Measurements from ENCODE around the gene USP46. TPM values are rescaled to one million over a fixed set of nuclear protein-coding genes. Genes with fewer than 3 reads are reported as not detected.

USP46 gene
- total RNA-seq, 2 donors from 2014 or later = 9.2 to 26.3 TPM

- Histone ChIP-seq H3K4me1 (replicated peaks) (no peaks in the 10 kb centered on the region), H3K9me3 (no peaks in the 10 kb centered on the region), H3K36me3 (no peaks in the 10 kb centered on the region), H3K27ac (no peak overlapping the region), H3K27me3 (replicated peaks; ENCODE audit: insufficient read depth) (no peaks in the 10 kb centered on the region), H3K4me3 (no peak overlapping the region)
- TF ChIP-seq, protein P1, sequence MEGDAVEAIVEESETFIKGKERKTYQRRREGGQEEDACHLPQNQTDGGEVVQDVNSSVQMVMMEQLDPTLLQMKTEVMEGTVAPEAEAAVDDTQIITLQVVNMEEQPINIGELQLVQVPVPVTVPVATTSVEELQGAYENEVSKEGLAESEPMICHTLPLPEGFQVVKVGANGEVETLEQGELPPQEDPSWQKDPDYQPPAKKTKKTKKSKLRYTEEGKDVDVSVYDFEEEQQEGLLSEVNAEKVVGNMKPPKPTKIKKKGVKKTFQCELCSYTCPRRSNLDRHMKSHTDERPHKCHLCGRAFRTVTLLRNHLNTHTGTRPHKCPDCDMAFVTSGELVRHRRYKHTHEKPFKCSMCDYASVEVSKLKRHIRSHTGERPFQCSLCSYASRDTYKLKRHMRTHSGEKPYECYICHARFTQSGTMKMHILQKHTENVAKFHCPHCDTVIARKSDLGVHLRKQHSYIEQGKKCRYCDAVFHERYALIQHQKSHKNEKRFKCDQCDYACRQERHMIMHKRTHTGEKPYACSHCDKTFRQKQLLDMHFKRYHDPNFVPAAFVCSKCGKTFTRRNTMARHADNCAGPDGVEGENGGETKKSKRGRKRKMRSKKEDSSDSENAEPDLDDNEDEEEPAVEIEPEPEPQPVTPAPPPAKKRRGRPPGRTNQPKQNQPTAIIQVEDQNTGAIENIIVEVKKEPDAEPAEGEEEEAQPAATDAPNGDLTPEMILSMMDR (IDR thresholded peaks at IDR 0.05) = no peak
- TF ChIP-seq POLR2AphosphoS5 (IDR thresholded peaks at IDR 0.05) = no peak
- no peak for TF ChIP-seq POLR2A (IDR thresholded peaks at IDR 0.05)
- DNase-seq (ENCODE audit: low spot score) = no peak
- 45% methylated on average over 1 of the region's 1 CpG for WGBS
- intact Hi-C loops (cut with DNase I) = no loop called here
Observed at GRCh38 chr4:52573551-52573950, 85.5 kb downstream of the USP46 start.

DNA sequence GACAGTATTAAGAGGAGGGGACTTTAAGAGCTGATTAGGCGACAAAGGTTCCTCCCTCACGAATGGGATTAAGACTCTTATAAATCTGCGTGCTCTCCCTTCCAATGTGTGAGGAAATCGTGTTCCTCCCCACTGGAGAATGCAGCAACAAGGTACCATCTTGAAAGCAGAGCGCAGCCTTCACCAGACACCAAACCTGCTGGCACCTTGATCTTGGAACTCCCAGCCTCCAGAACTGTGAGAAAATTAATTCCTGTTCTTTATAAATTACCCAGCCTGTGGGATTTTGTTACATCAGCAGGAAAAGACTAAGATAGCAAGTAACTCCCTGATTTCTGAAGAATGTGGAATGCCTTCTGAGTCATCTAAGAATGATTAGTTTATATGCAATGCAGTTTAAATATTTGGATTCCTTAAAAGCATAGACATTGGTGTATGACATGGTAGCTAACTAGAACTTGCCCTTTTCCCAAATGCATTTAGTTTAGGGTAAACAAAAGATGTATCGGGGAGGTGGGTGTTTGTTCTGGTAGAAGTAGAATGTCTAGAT is 86.1 kb downstream of the USP46 start:
- no peaks in the 10 kb centered on the region for H3K9me3 ChIP-seq
- H3K27me3 ChIP-seq (replicated peaks; ENCODE audit: insufficient read depth) = no peaks in the 10 kb centered on the region
- H3K4me3 ChIP-seq = no peak overlapping the region
- no peak for TF ChIP-seq POLR2AphosphoS5 (IDR thresholded peaks at IDR 0.05)
- TF ChIP-seq, protein P1 (IDR thresholded peaks at IDR 0.05) = no peak
- TF ChIP-seq POLR2A (IDR thresholded peaks at IDR 0.05) = no peak
- no peak overlapping the region for H3K27ac ChIP-seq
- H3K36me3 ChIP-seq = no peaks in the 10 kb centered on the region
- H3K4me1 ChIP-seq (replicated peaks) = no peaks in the 10 kb centered on the region
- no peak for DNase-seq (ENCODE audit: low spot score)
- intact Hi-C loops (cut with DNase I) = no loop called here
- WGBS = 94% methylated on average over 6 of the region's 6 CpGs

DNA sequence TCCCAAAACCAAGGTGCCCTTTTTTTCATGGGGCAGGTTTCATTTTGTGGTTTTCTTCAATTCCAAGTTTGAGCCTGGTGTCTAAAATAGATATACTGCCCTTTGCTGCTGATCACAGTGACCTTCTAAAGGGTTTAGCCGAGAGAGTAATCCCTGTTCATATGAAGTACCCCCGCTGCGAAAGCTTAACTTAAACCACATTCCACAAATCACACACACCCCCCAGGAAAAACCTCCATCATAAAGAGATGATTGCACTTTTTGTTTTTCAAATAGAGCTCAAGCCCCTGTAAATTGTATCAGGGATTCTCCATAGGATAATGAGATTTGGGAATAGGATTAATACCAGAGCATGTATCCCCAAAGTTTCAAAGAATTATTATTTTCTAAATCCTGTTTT is 90.8 kb downstream of the USP46 start:
- WGBS = 98% methylated on average over 3 of the region's 3 CpGs
- TF ChIP-seq POLR2A (IDR thresholded peaks at IDR 0.05) = no peak
- TF ChIP-seq, protein P1 (IDR thresholded peaks at IDR 0.05) = no peak
- TF ChIP-seq POLR2AphosphoS5 (IDR thresholded peaks at IDR 0.05) = no peak
- intact Hi-C loops (cut with DNase I) = no loop called here

GRCh38 chr4:52566136-52567031 is 92.7 kb downstream of the USP46 start:
- Histone ChIP-seq H3K36me3 (no peaks in the 10 kb centered on the region), H3K27me3 (replicated peaks; ENCODE audit: insufficient read depth) (no peaks in the 10 kb centered on the region), H3K4me1 (replicated peaks) (no peaks in the 10 kb centered on the region), H3K27ac (no peak overlapping the region), H3K4me3 (no peak overlapping the region), H3K9me3 (no peaks in the 10 kb centered on the region)
- intact Hi-C loops (cut with DNase I) = no loop called here
- WGBS = 73% methylated on average over 2 of the region's 2 CpGs
- DNase-seq (ENCODE audit: low spot score) = no peak
- no peak for TF ChIP-seq POLR2A (IDR thresholded peaks at IDR 0.05)
- no peak for TF ChIP-seq POLR2AphosphoS5 (IDR thresholded peaks at IDR 0.05)
- TF ChIP-seq, protein P1 (IDR thresholded peaks at IDR 0.05) = no peak

More for the DNA sequence above, 90.8 kb downstream of the USP46 start:
- no peak for DNase-seq (ENCODE audit: low spot score)
- no peaks in the 10 kb centered on the region for H3K36me3 ChIP-seq
- no peaks in the 10 kb centered on the region for H3K9me3 ChIP-seq
- no peak overlapping the region for H3K27ac ChIP-seq
- no peaks in the 10 kb centered on the region for H3K27me3 ChIP-seq (replicated peaks; ENCODE audit: insufficient read depth)
- no peaks in the 10 kb centered on the region for H3K4me1 ChIP-seq (replicated peaks)
- H3K4me3 ChIP-seq = no peak overlapping the region
